ENCODE data around the gene LUZP2. TPM values are rescaled to one million over a fixed set of nuclear protein-coding genes. Genes with fewer than 3 reads are reported as not detected.

Gene LUZP2
- 0.06 TPM in 1 of 2 replicates, not detected in the other for total RNA-seq

DNA sequence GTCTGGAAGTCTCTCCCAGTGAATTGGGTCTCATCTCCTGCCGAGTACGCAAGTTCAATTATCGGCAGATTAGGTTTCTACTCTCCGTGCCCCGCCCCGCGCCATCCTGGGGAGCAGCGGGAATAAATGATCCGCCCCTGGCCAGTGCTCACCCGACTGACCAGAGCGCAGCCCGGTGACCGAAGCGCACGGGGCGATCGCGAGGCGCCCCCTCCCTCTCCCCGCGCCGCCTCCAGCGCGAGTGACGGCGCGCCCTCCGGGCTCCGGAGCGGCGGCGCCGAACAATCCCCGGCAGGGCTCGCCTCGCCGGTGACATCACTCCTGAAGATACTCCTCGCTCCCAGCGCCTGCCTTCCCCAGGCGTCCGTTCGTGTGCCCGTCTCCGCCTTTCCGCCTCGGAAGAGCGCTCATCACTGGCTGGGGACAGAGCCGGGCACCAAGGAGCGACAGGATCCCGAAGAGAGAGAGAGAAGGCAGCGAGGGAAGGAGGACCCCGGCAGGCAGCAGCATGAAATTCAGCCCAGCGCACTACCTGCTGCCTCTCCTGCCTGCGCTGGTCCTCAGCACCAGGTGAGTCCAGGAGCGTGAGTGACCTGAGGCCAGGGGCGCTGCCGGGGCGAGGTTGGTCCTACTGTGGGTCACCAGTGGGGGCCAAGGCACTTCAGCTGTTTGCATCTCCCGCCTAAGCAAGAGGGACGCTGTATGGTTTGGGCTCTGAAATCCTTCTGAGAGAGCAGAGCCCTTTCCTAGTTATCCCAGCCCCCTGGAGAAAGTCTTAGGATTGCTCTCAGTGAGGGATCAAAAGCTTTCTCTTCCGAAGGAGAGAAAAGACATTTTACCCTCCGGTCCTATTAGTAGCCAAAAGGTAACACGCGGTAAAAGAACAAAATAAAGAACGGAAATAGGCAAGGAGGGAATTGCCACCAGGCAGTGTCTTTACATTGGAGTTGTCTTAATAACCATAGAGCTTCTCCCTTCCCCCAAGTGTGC, at the start of gene LUZP2:
Gene LUZP2 (plus strand): TSS at position 318 of the 990 bp plus-strand sequence.

Data from cardiac ventricle fibroblast (primary cell).